CD4-positive, alpha-beta T cell treated with Interleukin-4 for 4 hours (primary cell): ENCODE results near the gene MOCOS.

Experiments
- DNase-seq: peaks from one replicate; pipeline ENCODE4 v3.0.0-alpha.2; 2020

The MOCOS gene

GRCh38 chr18:36279001-36279400, 91.7 kb downstream of the MOCOS start:
- DNase-seq, result no peak

- no peak for DNase-seq
Measured at GRCh38 chr18:36281936-36282335, 94.6 kb downstream of the MOCOS start.

- no peak for DNase-seq
Measured at GRCh38 chr18:36283448-36283847, 96.2 kb downstream of the MOCOS start.

GRCh38 chr18:36284268-36284667, 97.0 kb downstream of the MOCOS start:
- DNase-seq, result no peak

- DNase-seq, result peak; percentile 69
Measured at GRCh38 chr18:36284671-36285295, 97.5 kb downstream of the MOCOS start.

- no peak for DNase-seq
Measured at GRCh38 chr18:36287653-36288052, 100.4 kb downstream of the MOCOS start.

GRCh38 chr18:36288689-36289088, 101.4 kb downstream of the MOCOS start:
- no peak for DNase-seq

- no peak for DNase-seq
Measured at GRCh38 chr18:36294031-36294430, 106.7 kb downstream of the MOCOS start.

- DNase-seq, result no peak
Measured at GRCh38 chr18:36295214-36295613, 107.9 kb downstream of the MOCOS start.

GRCh38 chr18:36295880-36296301, 108.6 kb downstream of the MOCOS start:
- DNase-seq, result no peak

- DNase-seq, result no peak
Measured at GRCh38 chr18:36296650-36297416, 109.5 kb downstream of the MOCOS start.

GRCh38 chr18:36297417-36298125, 110.3 kb downstream of the MOCOS start, which contains the start of gene FHOD3:
Gene FHOD3, plus strand, starts transcription at chr18:36297713. Its CDS starts 123 bp downstream, at chr18:36297836.
- DNase-seq, result no peak

GRCh38 chr18:36298126-36298741, 110.9 kb downstream of the MOCOS start:
- no peak for DNase-seq

- DNase-seq, result no peak
Measured at GRCh38 chr18:36299015-36299414, 111.7 kb downstream of the MOCOS start.

GRCh38 chr18:36300211-36300610, 112.9 kb downstream of the MOCOS start:
- no peak for DNase-seq

- no peak for DNase-seq
Measured at GRCh38 chr18:36301884-36302283, 114.6 kb downstream of the MOCOS start.

- DNase-seq, result no peak
Measured at GRCh38 chr18:36302676-36303075, 115.4 kb downstream of the MOCOS start.

GRCh38 chr18:36303211-36303844, 116.0 kb downstream of the MOCOS start:
- no peak for DNase-seq

GRCh38 chr18:36304723-36305122, 117.4 kb downstream of the MOCOS start:
- DNase-seq, result no peak

- DNase-seq, result no peak
Measured at GRCh38 chr18:36305375-36305774, 118.1 kb downstream of the MOCOS start.

GRCh38 chr18:36307513-36307912, 120.2 kb downstream of the MOCOS start:
- no peak for DNase-seq

- DNase-seq, result no peak
Measured at GRCh38 chr18:36308711-36309435, 121.6 kb downstream of the MOCOS start.
